Measurements from ENCODE around the gene B3GNT8. TPM values are rescaled to one million over a fixed set of nuclear protein-coding genes. Genes with fewer than 3 reads are reported as not detected.
A peak's percentile ranks its signal among the peaks of the same experiment; 100 is the strongest.

Gene B3GNT8
- total and polyA plus RNA-seq, 9 of the 15 experiments (the other 6 are each of a cell fraction or from before 2014, with no cell fraction given): 0.11 to 2.9 (median 0.65) TPM; not detected in 2

DNA sequence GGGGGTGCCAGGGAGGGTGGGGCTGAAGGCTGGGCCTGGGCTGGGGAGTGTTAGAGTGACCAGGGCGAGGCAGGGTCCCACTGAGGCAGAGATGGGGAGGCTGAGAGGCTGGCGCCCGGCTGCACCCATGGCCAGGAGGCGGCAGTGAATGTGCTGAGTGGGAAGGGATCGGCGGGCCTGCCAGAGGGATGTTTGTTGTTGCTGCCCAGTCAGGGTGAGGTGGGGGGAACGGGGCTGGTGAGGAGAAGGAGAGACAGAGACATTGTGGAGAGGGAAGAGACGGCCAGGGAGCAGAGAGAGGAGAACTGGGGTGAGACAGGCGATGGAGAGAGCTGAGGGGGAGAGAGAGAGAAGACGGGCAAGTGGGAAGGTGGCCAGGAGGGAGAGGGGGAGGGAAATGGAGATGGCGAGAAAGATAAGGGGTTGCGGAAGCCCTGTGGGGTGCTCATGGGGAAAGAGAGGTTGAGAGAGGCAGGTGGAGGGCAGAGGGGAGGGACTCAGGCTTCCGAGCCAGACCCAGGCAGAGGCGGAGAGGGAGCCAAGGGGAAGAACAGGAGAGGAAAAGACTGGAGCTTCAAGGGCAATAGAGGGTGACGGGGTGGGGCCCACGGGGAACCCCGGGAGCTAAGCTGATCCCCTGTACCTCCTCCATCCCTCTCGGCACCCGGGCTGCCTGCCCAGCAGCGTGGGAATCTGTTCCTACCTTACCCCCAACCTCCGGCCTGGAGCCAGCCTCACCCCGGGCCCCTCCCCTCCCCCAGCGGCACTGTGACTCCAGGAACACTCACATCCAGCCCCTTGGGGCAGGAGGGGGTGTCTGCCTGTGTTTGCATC lies 690 bp upstream of the B3GNT8 start (continued):
- TF ChIP-seq, protein P1, sequence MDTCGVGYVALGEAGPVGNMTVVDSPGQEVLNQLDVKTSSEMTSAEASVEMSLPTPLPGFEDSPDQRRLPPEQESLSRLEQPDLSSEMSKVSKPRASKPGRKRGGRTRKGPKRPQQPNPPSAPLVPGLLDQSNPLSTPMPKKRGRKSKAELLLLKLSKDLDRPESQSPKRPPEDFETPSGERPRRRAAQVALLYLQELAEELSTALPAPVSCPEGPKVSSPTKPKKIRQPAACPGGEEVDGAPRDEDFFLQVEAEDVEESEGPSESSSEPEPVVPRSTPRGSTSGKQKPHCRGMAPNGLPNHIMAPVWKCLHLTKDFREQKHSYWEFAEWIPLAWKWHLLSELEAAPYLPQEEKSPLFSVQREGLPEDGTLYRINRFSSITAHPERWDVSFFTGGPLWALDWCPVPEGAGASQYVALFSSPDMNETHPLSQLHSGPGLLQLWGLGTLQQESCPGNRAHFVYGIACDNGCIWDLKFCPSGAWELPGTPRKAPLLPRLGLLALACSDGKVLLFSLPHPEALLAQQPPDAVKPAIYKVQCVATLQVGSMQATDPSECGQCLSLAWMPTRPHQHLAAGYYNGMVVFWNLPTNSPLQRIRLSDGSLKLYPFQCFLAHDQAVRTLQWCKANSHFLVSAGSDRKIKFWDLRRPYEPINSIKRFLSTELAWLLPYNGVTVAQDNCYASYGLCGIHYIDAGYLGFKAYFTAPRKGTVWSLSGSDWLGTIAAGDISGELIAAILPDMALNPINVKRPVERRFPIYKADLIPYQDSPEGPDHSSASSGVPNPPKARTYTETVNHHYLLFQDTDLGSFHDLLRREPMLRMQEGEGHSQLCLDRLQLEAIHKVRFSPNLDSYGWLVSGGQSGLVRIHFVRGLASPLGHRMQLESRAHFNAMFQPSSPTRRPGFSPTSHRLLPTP (IDR thresholded peaks at IDR 0.05; ENCODE audit: borderline replicate concordance, extremely low read depth, insufficient read length): no peak
- no peak for TF ChIP-seq NFE2 (IDR thresholded peaks at IDR 0.05; ENCODE audit: low read depth)
- TF ChIP-seq HNRNPH1 (optimal IDR thresholded peaks at IDR 0.05; ENCODE audit: low read depth, low read length): no peak
- no peak for TF ChIP-seq HCFC1 (IDR thresholded peaks at IDR 0.05; ENCODE audit: low read depth, low read length)
- peak; percentile 84 for TF ChIP-seq L3MBTL2 (IDR thresholded peaks at IDR 0.05)
- TF ChIP-seq, protein P2, sequence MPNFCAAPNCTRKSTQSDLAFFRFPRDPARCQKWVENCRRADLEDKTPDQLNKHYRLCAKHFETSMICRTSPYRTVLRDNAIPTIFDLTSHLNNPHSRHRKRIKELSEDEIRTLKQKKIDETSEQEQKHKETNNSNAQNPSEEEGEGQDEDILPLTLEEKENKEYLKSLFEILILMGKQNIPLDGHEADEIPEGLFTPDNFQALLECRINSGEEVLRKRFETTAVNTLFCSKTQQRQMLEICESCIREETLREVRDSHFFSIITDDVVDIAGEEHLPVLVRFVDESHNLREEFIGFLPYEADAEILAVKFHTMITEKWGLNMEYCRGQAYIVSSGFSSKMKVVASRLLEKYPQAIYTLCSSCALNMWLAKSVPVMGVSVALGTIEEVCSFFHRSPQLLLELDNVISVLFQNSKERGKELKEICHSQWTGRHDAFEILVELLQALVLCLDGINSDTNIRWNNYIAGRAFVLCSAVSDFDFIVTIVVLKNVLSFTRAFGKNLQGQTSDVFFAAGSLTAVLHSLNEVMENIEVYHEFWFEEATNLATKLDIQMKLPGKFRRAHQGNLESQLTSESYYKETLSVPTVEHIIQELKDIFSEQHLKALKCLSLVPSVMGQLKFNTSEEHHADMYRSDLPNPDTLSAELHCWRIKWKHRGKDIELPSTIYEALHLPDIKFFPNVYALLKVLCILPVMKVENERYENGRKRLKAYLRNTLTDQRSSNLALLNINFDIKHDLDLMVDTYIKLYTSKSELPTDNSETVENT (CRISPR knock-in tag; IDR thresholded peaks at IDR 0.05): peak; percentile 17; the same call in 1 of the 2 replicates
- no peak for TF ChIP-seq LCOR (CRISPR knock-in tag; IDR thresholded peaks at IDR 0.05)
- no peak for TF ChIP-seq ZNF699 (CRISPR knock-in tag; IDR thresholded peaks at IDR 0.05; ENCODE audit: insufficient replicate concordance)
- no peak for TF ChIP-seq CREB1 (IDR thresholded peaks at IDR 0.05)
- no peak for TF ChIP-seq CREB1 (CRISPR knock-in tag; IDR thresholded peaks at IDR 0.05)
- 0 out of 2 replicates have a peak, but pooled peaks have one; percentile 27 for TF ChIP-seq TRIM28 (IDR thresholded peaks at IDR 0.05)
- TF ChIP-seq MTA2 (IDR thresholded peaks at IDR 0.05; ENCODE audit: low read depth): peak; percentile 48; the same call in 1 of the 2 replicates
- TF ChIP-seq, protein P3, sequence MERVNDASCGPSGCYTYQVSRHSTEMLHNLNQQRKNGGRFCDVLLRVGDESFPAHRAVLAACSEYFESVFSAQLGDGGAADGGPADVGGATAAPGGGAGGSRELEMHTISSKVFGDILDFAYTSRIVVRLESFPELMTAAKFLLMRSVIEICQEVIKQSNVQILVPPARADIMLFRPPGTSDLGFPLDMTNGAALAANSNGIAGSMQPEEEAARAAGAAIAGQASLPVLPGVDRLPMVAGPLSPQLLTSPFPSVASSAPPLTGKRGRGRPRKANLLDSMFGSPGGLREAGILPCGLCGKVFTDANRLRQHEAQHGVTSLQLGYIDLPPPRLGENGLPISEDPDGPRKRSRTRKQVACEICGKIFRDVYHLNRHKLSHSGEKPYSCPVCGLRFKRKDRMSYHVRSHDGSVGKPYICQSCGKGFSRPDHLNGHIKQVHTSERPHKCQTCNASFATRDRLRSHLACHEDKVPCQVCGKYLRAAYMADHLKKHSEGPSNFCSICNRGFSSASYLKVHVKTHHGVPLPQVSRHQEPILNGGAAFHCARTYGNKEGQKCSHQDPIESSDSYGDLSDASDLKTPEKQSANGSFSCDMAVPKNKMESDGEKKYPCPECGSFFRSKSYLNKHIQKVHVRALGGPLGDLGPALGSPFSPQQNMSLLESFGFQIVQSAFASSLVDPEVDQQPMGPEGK (CRISPR knock-in tag; IDR thresholded peaks at IDR 0.05; ENCODE audit: borderline replicate concordance): no peak
- no peak for TF ChIP-seq RUNX1 (IDR thresholded peaks at IDR 0.05; ENCODE audit: low read depth)
- TF ChIP-seq, protein P4, sequence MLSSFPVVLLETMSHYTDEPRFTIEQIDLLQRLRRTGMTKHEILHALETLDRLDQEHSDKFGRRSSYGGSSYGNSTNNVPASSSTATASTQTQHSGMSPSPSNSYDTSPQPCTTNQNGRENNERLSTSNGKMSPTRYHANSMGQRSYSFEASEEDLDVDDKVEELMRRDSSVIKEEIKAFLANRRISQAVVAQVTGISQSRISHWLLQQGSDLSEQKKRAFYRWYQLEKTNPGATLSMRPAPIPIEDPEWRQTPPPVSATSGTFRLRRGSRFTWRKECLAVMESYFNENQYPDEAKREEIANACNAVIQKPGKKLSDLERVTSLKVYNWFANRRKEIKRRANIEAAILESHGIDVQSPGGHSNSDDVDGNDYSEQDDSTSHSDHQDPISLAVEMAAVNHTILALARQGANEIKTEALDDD (IDR thresholded peaks at IDR 0.05): no peak
- no peak for TF ChIP-seq NCOA4 (IDR thresholded peaks at IDR 0.05; ENCODE audit: partially characterized antibody)
- no peak for TF ChIP-seq ZKSCAN3 (CRISPR knock-in tag; IDR thresholded peaks at IDR 0.05)
- no peak for TF ChIP-seq SNIP1 (IDR thresholded peaks at IDR 0.05; ENCODE audit: low read depth)
- TF ChIP-seq ARHGAP35 (IDR thresholded peaks at IDR 0.05; ENCODE audit: partially characterized antibody): peak; percentile 60
- peak; percentile 96 for TF ChIP-seq HLTF (IDR thresholded peaks at IDR 0.05)
- TF ChIP-seq TRIM24 (IDR thresholded peaks at IDR 0.05): peak; percentile 52 to 60; a peak in 2 of 4 replicates
- no peak for TF ChIP-seq FOXJ2 (tag; IDR thresholded peaks at IDR 0.05)

Measured in K562 (cell line).